GM21717 (cell line): ENCODE results near the gene TSC22D1.
"Not testable (repeated sequence)": the region's sequence is repeated elsewhere in the genome, so short reads cannot be mapped to it uniquely, and the experiment has no call there.

ENCODE experiments used
- ATAC-seq: cut with Tn5 transposase; IDR thresholded peaks from one replicate; pipeline ENCODE4 v1.9.1; 2021; ENCODE audit warnings: mild to moderate bottlenecking, moderate library complexity; ENCODE audit not compliant: unreplicated experiment

The TSC22D1 gene

DNA sequence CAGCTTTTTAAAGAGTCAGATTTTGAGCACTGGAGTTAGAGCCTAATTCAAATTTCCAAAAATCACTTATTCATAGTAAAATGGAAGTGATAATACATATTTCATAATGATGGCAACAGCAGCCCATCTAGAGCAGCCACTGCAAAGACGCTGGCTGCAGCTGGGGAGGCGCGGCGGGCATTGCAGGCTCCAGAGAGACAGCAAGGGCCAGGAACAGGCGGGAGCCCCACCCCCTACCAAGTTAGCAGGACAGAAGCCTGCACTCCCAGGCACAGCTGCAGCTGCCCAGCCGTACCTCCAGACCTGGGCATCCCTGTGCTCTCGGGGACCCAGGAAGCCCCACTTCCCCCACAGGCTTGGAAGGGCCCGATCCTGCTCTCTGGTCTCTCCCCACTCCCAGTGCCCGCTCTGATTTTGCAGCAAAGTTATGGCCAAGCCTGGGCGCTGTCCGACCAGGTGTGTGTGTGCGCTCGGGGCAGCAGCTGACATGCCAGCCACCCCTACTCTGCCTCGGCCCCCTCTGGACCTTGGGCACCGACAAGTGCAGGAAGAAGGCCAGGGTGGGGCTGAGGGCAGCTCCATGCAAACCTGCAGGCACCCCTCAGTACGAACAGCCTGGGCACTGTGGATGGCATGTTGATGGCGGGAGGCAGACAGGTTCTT is 117.7 kb downstream of the TSC22D1 start:
- ATAC-seq = no peak

DNA sequence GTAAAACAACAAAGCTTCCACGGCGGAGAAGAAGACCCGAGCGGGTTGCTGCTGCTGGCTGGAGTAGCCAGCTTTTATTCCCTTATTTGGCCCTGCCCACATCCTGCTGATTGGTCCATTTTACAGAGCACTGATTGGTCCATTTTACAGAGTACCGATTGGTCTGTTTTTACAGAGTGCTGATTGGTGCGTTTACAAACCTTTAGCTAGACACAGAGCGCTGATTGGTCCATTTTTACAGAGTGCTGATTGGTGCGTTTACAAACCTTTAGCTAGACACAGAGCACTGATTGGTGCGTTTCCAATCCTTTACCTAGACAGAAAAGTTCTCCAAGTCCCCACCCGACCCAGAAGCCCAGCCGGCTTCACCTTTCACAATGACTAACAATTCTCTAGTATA is 119.9 kb downstream of the TSC22D1 start:
- ATAC-seq = not testable (repeated sequence)

DNA sequence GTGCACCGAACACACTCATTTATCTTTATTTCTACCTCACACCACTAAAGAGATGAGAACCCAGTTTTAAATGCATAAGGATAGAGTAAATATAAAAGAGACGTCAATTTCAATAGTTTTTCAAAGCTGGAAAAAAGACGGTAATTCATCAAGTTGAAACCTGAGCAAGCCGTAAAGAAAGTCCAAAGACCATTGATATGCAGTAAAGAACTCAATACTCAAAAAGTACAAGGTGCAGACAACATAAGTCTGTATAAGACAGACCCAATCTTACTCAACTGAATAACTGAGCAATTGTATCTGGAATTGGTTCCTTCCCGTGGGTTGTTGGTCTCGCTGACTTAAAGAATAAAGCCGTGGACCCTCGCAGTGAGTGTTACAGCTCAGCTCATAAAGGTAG is 120.4 kb downstream of the TSC22D1 start:
- no peak for ATAC-seq

DNA sequence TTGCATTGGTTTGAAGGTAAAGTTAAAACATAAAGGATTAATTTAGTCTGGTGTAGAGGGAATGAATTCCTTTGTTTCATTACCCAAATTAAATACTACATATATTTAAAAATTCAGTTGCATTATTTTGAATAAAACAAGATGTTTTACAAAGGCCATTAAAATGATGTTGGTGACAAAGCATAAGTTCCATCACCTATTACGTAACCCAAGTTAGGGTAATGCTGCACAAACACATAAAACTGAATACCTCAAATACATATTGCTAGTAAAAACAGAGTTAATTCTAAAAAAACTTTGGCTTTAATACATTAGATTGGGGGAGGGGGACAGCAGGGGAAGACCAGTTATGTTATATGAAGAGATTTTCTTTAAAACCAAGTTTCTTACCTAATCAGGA is 122.2 kb downstream of the TSC22D1 start:
- no peak for ATAC-seq

DNA sequence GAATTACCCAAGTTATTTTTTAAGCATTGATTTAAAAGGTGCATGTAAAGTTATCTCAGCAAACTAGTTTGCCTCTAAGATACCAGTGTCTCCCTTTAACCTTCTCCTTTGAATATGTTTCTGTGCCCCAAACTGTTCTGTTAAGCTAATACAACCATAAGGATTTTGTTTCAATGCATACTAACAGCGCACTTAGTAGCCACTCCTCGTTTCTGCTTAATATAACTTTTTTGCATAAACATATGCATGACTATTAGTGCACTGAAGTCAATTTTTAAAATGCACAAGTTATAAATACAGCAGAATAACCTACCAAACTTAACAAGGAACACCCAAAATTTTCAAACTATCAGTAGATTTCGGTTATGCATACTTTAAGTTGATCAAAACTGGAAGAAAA is 123.1 kb downstream of the TSC22D1 start:
- no peak for ATAC-seq

DNA sequence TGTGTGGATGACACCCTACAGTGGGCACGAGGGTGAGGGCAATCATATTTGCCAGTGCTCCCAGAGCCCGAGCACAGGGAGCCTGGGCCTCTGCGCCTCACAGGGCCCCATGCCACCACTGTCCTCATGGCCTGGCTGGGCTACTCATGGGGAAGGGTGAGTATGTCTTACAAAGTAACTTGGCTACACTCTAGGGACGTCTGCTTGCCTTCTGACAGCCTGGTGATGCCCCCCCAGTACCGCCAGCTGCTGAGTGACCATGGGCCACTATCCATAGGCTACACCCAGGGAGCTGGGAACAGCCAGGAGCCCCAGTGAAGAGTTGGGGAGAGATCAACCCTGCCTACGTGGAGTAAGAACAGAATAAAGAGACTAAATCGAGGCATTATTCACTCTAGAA is 123.7 kb downstream of the TSC22D1 start:
- no peak for ATAC-seq

DNA sequence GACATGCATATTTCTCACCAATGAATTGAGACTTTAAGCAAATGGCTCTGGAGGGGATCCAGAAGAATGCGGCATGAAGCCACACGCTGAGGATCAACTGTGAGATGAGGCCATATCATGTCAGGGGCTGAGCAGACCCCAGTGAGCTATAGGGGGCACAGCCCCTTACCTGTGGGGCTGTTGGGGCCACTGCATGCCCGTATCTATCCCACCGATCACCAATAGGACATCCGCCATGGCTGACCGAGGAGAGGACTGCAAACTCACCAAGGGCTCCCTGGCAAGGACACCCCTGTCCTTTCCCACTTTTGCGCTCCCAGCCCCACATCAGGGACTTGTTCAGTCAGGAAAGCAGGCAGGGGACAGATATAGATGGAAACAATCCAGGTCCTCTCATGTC is 124.5 kb downstream of the TSC22D1 start:
- no peak for ATAC-seq

DNA sequence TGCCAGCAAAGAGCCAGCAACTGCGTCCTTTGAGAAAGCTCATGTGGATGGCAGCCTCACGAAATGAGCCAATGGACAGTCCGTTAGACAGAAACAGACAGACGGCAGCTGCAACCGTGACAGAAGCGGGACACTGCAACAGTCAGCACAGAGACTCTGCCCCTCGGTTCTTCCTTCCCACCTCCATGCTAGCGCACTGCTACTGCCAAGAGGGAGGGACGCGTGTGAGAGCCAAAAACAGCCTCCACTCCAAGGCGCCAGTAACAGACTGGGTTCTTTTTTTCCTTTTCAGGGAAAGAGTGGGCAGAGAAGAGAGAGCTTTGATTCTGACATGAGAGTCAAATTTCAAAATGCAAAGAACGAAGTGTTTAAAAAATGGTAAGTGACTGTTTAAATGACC is 125.0 kb downstream of the TSC22D1 start:
- ATAC-seq = no peak

DNA sequence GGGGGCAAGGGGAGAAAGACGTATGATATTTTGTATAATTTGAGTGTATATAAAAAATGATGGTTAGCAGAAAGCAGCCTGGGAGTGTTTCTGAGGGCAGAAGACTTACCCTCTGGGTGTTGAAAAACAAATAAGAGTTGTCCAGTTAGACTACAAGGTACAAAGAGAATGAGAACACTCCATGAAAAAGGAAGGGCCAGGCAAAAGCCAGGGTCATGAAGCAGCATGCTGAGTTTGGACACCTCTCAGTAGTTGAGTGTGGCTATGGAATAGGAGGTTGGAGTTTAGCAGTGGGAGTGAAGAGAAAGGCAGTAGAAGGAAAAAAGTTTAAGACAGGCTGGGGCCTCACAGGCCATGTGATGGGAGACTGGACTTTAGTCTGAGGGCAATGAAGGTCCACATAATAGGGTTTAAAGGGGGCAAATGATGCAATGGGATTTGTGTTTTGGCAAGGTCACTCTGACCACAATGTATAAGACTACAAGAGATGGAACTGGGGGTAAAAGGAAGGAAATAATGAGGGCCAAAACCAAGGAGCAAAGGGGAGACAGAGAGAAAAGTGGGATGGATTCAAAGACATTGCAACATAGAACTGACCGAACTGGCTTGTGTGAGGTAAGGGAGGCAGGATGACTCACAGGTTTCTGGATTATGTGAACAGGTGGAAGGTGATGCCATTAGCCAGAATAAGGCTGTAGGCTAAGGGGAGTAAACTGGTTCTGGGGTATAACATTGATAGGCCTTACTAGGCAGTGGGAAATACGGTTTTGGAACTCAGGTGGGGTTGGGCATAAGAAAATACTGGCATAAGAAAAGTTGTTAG is 125.9 kb downstream of the TSC22D1 start:
- no peak for ATAC-seq

DNA sequence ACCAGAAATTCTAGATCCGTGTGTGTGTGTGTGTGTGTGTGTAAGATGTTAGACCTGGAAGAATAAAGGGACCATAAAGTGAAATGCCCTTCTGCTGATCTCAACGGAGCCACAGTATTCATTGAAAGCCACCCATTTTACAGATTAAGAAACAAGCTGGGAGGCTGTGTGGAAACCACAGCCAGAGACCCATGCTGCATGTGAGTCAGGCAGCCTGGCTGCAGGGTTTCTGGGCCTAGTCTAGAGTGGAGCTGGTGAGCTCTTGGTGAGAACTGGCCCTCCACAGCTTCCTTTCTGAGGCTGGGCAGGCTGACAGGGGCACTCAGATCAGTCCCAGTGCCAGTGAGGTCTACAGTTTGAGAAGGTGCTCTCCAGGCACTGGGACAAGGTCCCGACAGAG is 127.3 kb downstream of the TSC22D1 start:
- ATAC-seq = no peak

DNA sequence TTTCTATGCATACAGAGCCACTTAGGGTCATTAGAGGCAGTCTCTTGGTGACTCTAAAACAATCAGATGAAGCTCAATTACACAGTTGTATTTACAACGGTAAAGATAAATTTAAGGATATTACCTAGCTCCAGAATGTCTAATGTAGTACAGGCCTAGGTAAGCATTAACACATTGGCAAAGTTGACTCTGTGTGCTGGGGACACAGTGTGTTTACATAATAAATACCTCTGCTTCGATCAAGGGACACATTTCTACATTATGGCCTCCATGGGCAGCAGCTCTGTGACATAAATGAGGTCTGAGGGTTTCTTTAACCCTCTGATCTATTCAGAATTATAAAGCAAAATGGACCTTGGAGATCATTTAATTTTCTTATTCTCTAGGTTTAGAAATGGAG is 127.8 kb downstream of the TSC22D1 start:
- no peak for ATAC-seq

DNA sequence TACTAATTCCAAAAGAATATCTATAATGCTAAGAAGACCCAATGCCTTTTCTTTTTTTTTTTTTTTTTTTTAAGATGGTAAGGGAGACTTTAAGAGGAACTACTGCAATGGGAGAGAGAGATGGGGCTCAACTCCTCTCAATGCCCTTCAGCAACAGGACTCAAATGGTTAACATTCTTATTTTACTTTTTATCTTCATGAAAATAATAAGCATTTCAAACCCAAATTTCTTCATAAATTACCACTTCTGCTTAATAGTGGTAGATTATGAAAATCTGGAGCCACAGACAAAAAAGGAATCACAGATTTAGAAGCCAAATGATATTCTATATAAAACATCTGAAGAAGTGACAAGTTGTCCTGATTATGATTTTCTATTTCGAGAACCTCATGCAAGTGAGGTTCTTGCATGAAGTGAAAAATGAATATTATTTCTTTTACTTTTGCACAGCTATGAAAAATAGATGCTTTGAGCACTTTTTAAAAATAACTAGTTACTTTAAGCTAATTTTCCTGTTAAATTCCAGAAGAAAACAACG is 128.3 kb downstream of the TSC22D1 start:
- ATAC-seq = no peak

DNA sequence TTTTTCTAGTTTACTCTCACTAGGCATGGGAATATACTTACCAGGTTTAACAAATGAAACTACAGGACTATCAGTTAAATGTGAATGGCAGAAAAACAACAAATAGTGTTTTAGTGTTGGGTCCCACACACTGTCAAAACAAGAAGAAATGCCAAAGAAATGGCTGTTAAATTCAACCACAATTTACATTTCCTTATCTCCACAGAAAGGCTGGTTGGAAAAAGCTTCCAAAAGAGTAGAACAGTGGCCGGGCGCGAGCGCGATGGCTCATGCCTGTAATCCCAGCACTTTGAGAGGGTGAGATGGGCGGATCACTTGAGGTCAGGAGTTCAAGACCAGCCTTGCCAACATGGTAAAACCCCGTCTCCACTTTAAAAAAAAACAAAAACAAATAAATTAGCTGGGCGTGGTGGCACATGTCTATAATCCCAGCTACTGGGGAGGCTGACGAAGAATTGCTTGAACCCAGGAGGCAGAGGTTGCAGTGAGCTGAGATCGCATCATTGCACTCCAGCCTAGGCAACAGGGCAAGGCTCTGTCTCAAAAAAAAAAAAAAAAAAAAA is 136.0 kb downstream of the TSC22D1 start:
- no peak for ATAC-seq

DNA sequence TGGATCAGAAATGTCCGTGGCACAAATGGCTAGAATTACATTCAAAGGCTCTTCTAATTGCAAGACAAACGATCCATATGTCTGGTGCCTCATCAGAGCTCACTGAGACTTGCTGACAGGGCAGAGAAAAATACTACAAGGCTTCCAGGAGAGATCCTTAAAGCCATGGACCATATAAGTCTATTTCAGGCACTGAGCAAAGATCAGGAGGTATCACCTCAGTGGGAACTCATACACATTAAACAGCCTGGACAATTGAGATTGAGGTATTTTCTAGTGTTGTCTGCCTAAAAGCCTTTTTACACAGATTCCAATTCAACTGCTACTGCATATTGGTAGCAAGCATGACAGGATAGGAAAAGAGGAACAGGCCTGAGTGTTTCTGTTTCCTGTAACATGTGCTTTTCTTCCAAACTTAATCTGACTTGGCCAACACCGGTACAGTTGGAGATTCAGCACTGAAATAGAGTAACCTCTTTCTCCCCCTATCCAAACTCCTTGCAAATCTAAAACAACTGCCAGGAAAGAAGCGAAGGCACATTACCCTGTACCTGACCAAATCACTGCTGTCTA is 136.6 kb downstream of the TSC22D1 start:
- ATAC-seq = no peak

DNA sequence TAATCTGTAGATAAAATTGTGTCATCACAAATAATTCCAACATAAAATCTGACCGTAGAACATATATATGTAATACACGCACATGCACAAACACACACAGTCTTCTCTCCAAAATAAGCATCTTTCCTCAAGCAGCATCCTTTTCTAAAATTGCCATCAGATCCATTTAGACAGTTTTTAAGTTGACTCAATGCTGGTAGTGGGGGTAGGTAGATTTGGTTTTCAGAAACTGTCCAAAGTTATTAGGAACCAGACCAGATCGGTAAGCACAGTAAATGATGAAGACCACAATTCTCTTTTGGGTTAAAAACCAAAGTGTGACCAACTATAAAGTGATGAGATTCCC is 137.9 kb downstream of the TSC22D1 start:
- no peak for ATAC-seq

DNA sequence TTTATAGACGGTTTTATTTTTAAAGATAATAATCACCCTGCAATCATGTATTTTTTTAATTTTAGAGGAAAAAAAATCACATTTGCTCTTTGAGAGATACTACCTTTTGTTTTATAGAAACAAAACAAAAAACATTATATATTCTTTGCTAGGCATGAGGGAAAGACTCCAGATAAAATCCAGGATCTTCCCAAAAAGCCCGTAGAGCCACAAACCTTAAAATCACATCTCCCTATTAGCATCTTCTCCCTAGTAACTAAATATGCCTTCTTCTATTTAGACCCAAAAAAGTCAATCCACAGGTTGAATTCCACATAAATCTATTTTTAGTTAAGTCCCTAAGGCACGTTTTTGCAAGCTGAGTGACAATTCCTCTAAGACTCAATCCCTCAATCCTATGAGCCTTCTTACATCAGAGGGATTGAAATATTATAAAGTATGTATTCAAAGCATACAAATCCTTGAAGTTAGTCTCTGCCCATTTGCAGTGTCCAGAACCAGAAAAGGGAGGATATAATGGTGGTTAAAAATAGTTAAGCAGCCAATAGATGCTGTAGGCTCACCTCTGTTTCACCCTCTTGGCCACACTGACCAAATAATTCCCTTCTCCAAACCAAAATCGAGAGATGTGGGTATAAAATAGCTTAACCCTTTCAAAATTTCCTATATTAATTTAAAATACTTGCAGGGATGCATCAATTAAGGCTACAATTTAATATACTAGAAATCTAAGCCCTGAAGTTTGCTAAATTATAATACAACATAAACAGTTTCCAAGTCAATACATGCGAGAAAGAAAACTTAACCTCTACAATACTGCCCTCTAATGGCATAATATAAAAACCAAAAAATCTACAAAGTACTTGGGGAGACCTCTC is 138.5 kb downstream of the TSC22D1 start:
- ATAC-seq = no peak

DNA sequence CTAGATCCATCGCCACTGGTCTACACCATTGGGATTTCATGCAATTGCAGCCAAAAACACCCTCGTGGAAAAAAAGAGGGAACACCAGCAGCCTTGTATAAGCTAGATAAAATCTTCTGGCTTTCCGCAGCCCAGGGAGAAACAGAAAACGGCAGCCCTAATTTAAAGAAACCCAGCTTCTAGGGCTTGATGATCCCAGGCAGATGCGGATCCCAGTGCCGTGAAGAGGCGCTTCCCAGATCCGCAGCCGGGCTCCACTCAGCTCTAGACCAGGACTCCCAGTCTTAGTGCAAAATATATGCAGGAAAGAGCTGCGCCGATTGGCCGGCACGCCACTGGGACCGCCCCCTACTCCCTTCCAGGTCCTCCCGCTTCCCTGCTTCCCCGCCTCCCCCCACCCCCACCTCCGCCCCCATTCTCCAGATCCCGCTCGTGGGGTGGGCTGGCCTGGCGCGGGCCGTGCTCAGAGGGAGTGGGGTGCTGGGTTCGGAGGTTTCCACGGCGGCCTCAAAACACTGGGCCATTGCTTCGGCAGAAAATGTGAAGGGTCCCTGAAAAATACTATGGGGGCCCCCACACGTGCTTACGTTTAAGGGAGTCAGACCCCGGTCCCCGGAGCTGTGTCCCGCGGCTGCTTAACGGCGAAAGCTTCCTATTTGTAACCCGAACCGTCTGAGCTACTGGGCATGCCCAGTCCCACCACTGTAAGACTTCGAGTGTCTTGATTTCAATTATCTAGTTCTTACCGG is 139.4 kb downstream of the TSC22D1 start:
- no peak for ATAC-seq

DNA sequence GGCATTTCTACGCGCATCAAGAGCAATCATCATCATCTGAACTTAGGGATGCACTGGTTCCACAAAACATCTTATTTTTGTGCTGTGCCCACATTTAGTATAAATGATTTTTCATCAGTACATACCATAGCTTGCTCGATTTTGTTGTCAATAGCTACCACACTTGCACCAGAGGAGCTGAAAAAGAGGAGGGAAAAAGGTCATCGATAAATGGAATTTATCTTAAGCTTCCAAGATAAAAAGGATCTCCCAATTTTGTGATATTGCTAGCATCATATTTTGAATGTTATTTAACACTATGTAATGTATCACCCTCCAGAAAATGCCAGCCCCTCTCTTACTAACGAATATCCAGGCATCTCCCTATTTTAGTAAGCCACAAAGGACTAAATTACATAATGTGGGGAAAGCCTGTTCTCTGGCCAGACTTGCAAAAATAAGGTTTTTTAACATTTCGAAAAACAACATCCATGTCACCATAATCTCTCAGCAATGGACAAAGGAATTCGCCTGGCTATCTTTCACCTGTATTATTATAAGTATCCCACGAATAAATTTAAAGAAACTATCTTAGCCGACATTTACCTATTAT is 140.1 kb downstream of the TSC22D1 start:
- no peak for ATAC-seq

DNA sequence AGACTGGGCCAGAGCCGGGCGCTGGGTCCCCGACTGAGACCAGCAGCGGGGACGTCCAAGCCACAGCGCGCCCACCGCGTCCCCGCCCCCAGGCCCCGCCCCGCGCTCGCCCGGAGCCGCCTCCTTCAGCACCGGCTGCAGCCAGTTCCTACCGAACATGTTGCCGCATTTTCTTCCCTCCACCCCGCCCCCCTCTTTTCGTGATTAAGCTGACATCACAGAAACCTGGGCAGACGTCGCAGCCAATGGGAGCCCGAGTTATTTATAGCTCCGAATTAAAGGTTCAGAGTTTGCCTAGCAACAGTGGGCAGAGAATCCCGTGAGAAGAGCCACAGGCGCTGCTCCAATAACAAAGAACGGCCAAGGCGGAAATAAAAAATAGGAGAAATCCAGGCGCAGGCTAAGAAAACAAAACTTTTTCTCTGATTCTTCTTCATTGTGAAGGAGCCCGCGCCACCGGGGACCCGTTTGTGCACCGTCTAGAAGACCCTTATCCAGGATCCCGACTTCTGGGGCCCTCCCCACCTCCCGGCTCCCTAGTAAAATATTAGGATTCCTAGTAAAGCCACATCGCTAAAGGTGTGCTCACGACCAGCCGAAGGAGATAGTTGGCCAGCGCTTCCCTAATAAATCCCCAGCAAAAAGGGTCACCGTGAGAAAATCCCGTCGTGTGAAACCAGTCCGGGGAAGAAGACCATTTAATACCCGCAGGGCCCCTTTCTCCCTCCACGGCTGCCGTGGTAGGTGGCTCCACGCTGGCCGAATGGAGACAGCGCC is 140.8 kb downstream of the TSC22D1 start:
- ATAC-seq = peak; percentile 54
